HAP-1 (cell line): Measurements from ENCODE around the gene RPS25.
A peak's percentile ranks its signal among the peaks of the same experiment; 100 is the strongest.
"Not testable (repeated sequence)": the region's sequence is repeated elsewhere in the genome, so short reads cannot be mapped to it uniquely, and the experiment has no call there.

Experiments used
- DNase-seq, 2 experiments: peaks; one replicate each; pipeline ENCODE4 v3.0.0-alpha.2; 2016 to 2020; ENCODE audit warnings: low spot score in 2 of 2
- H3K27me3 ChIP-seq: fragments of 250-450 bp; sonication (Bioruptor Pico); 2 replicates; pipeline ENCODE4 v1.5.1; 2020; ENCODE audit warnings: low read depth, mild to moderate bottlenecking, moderate library complexity
- H3K36me3 ChIP-seq: fragments of 250-450 bp; sonication (Bioruptor Pico); replicated peaks from 2 replicates; pipeline ENCODE4 v1.5.1; 2020; ENCODE audit warnings: mild to moderate bottlenecking
- H3K4me1 ChIP-seq: fragments of 250-450 bp; sonication (Bioruptor Pico); 2 replicates; pipeline ENCODE4 v1.5.1; 2020; ENCODE audit warnings: mild to moderate bottlenecking
- H3K4me3 ChIP-seq: fragments of 250-450 bp; sonication (Bioruptor Pico); 2 replicates; pipeline ENCODE4 v1.5.1; 2020; ENCODE audit warnings: mild to moderate bottlenecking, moderate library complexity
- H3K9me3 ChIP-seq: fragments of 250-450 bp; sonication (Bioruptor Pico); 2 replicates; pipeline ENCODE4 v1.5.1; 2020; ENCODE audit warnings: mild to moderate bottlenecking, moderate library complexity
- in situ Hi-C: fragments of 300-500 bp; cut with MboI; formaldehyde crosslinking; loops from 3 replicates; pipeline ENCODE4 v1.14.3; 2020; ENCODE audit warnings: low sequenced_read_pairs, inconsistent platforms, mixed read lengths

Gene RPS25

GRCh38 chr11:119049081-119049480 is 30.9 kb upstream of the RPS25 start:
- DNase-seq = no peak
- Histone ChIP-seq H3K9me3 (no peaks in the 10 kb centered on the region), H3K27me3 (no peaks in the 10 kb centered on the region), H3K36me3 (peaks cover 82% of the 10 kb centered on the region), H3K4me3 (no peak overlapping the region), H3K4me1 (no peaks in the 10 kb centered on the region)
- in situ Hi-C loops = no loop called here

GRCh38 chr11:119048644-119049043 is 30.5 kb upstream of the RPS25 start:
- H3K4me3 ChIP-seq = no peak overlapping the region
- H3K4me1 ChIP-seq = no peaks in the 10 kb centered on the region
- no peaks in the 10 kb centered on the region for H3K9me3 ChIP-seq
- no peak for DNase-seq
- H3K27me3 ChIP-seq = no peaks in the 10 kb centered on the region
- in situ Hi-C loops = no loop called here
- peaks cover 78% of the 10 kb centered on the region for H3K36me3 ChIP-seq

- Histone ChIP-seq H3K36me3 (peaks cover 64% of the 10 kb centered on the region), H3K9me3 (no peaks in the 10 kb centered on the region)
Observed at GRCh38 chr11:119047205-119047604, 29.1 kb upstream of the RPS25 start.

GRCh38 chr11:119046489-119046888 is 28.3 kb upstream of the RPS25 start:
- Histone ChIP-seq H3K9me3 (no peaks in the 10 kb centered on the region), H3K4me3 (no peak overlapping the region), H3K27me3 (no peaks in the 10 kb centered on the region), H3K36me3 (peaks cover 57% of the 10 kb centered on the region), H3K4me1 (no peaks in the 10 kb centered on the region)
- no peak for DNase-seq
- in situ Hi-C loops = no loop called here

More at GRCh38 chr11:119047205-119047604, 29.1 kb upstream of the RPS25 start:
- no peaks in the 10 kb centered on the region for H3K27me3 ChIP-seq
- no peak for DNase-seq
- no peak overlapping the region for H3K4me3 ChIP-seq
- no peaks in the 10 kb centered on the region for H3K4me1 ChIP-seq
- in situ Hi-C loops = no loop called here

- no peaks in the 10 kb centered on the region for H3K27me3 ChIP-seq
- in situ Hi-C loops = no loop called here
- H3K4me3 ChIP-seq = no peak overlapping the region
- H3K9me3 ChIP-seq = no peaks in the 10 kb centered on the region
- no peak for DNase-seq
- H3K4me1 ChIP-seq = no peaks in the 10 kb centered on the region
- H3K36me3 ChIP-seq = peaks cover 47% of the 10 kb centered on the region
Observed at GRCh38 chr11:119044708-119045107, 26.6 kb upstream of the RPS25 start.

- H3K4me1 ChIP-seq = no peaks in the 10 kb centered on the region
- no peaks in the 10 kb centered on the region for H3K27me3 ChIP-seq
- no peak for DNase-seq
- H3K4me3 ChIP-seq = no peak overlapping the region
- H3K9me3 ChIP-seq = no peaks in the 10 kb centered on the region
- in situ Hi-C loops = no loop called here
- peaks cover 29% of the 10 kb centered on the region for H3K36me3 ChIP-seq
Observed at GRCh38 chr11:119042927-119043326, 24.8 kb upstream of the RPS25 start.

- Histone ChIP-seq H3K9me3 (no peaks in the 10 kb centered on the region), H3K36me3 (peaks cover 19% of the 10 kb centered on the region), H3K4me1 (no peaks in the 10 kb centered on the region), H3K4me3 (no peak overlapping the region), H3K27me3 (no peaks in the 10 kb centered on the region)
- no peak for DNase-seq
- in situ Hi-C loops = no loop called here
Observed at GRCh38 chr11:119041821-119042514, 23.8 kb upstream of the RPS25 start.

- H3K9me3 ChIP-seq, H3K27me3 ChIP-seq, H3K4me3 ChIP-seq, in situ Hi-C loops, H3K4me1 ChIP-seq, DNase-seq, H3K36me3 ChIP-seq: not testable (repeated sequence)
Observed at GRCh38 chr11:119039471-119039870, 21.3 kb upstream of the RPS25 start.

GRCh38 chr11:119038884-119039283 is 20.7 kb upstream of the RPS25 start:
- Histone ChIP-seq H3K27me3 (no peaks in the 10 kb centered on the region), H3K36me3 (no peaks in the 10 kb centered on the region), H3K4me3 (no peak overlapping the region), H3K4me1 (no peaks in the 10 kb centered on the region), H3K9me3 (no peaks in the 10 kb centered on the region)
- no peak for DNase-seq
- in situ Hi-C loops = no loop called here

- Histone ChIP-seq H3K9me3 (no peaks in the 10 kb centered on the region), H3K36me3 (no peaks in the 10 kb centered on the region), H3K27me3 (no peaks in the 10 kb centered on the region), H3K4me3 (no peak overlapping the region), H3K4me1 (no peaks in the 10 kb centered on the region)
- DNase-seq = no peak
- in situ Hi-C loops = loop anchor here (5.0 kb wide), 1 partner anchor 62 kb away; a partner anchor contains a TSS
Observed at GRCh38 chr11:119034813-119035212, 16.7 kb upstream of the RPS25 start.

GRCh38 chr11:119033421-119033820 is 15.3 kb upstream of the RPS25 start:
- not testable (repeated sequence) for DNase-seq, H3K27me3 ChIP-seq, H3K4me1 ChIP-seq, H3K9me3 ChIP-seq, H3K4me3 ChIP-seq, H3K36me3 ChIP-seq
- in situ Hi-C loops = loop anchor here (5.0 kb wide), 1 partner anchor 64 kb away; a partner anchor contains a TSS

- no peak for DNase-seq
- H3K4me3 ChIP-seq = no peak overlapping the region
- no peaks in the 10 kb centered on the region for H3K27me3 ChIP-seq
- peaks cover 10% of the 10 kb centered on the region for H3K4me1 ChIP-seq
- in situ Hi-C loops = loop anchor here (5.0 kb wide), 1 partner anchor 65 kb away; a partner anchor contains a TSS
- H3K9me3 ChIP-seq = no peaks in the 10 kb centered on the region
- peaks cover 21% of the 10 kb centered on the region for H3K36me3 ChIP-seq
Observed at GRCh38 chr11:119031912-119032280, 13.8 kb upstream of the RPS25 start.

- Histone ChIP-seq H3K4me3 (peak within 1 kb of the TSS; percentile 79), H3K27me3 (no peaks in the 10 kb centered on the region), H3K4me1 (peaks cover 10% of the 10 kb centered on the region), H3K9me3 (no peaks in the 10 kb centered on the region), H3K36me3 (peaks cover 34% of the 10 kb centered on the region)
- DNase-seq = peak; percentile 96 to 99
- in situ Hi-C loops = loop anchor here (5.0 kb wide), 1 partner anchor 67 kb away; a partner anchor contains a TSS
Observed at GRCh38 chr11:119030329-119031047, 12.3 kb upstream of the RPS25 start, which contains the start of gene SLC37A4. Gene SLC37A4 (minus strand): TSS chr11:119030877.

- in situ Hi-C loops = loop anchor here (5.0 kb wide), 1 partner anchor 67 kb away; a partner anchor contains a TSS
- no peak for DNase-seq
- Histone ChIP-seq H3K4me3 (peak overlapping the region; percentile 79), H3K4me1 (peaks cover 10% of the 10 kb centered on the region), H3K9me3 (no peaks in the 10 kb centered on the region), H3K36me3 (peaks cover 39% of the 10 kb centered on the region), H3K27me3 (no peaks in the 10 kb centered on the region)
Observed at GRCh38 chr11:119030029-119030328, 11.8 kb upstream of the RPS25 start.
